Colonic mucosa (tissue), 4 donors: ENCODE measurements around the gene NARS2. TPM values are rescaled to one million over a fixed set of nuclear protein-coding genes. Genes with fewer than 3 reads are reported as not detected.

Experiments used
- DNase-seq: peaks from one replicate; pipeline ENCODE4 v3.0.0-alpha.2; 2020
- H3K27ac ChIP-seq: fragments of 200-600 bp; one replicate; pipeline ENCODE4 v1.8.0; 2021
- H3K27me3 ChIP-seq: fragments of 200-600 bp; one replicate; pipeline ENCODE4 v1.8.0; 2021
- H3K36me3 ChIP-seq: fragments of 200-600 bp; one replicate; pipeline ENCODE4 v1.8.0; 2021
- H3K4me1 ChIP-seq: fragments of 200-600 bp; one replicate; pipeline ENCODE4 v1.8.0; 2021; ENCODE audit warnings: mild to moderate bottlenecking
- H3K4me3 ChIP-seq: fragments of 200-600 bp; one replicate; pipeline ENCODE4 v1.8.0; 2021
- H3K9ac ChIP-seq, 2 donors: one replicate each; pipeline ENCODE4 v1.7.0; 2013; ENCODE audit warnings: control low read depth in 2 of 2, low read depth in 2 of 2, low read length in 2 of 2
- H3K9me3 ChIP-seq: fragments of 200-600 bp; one replicate; pipeline ENCODE4 v1.8.0; 2021
- intact Hi-C: fragments of 100-400 bp; cut with DNase I; formaldehyde crosslinking; loops from one replicate; pipeline ENCODE4 v1.14.1; 2022
- total RNA-seq, 2 donors: library from RNA; stranded (reverse); fragmentation: NEBNext Ultra II Directional in 1 of 2; extraction: Animal tissue kit (Norgen Biotek cat#: 25700) in 1 of 2; gene quantifications; one replicate each; pipeline ENCODE4 v1.2.1, GENCODE V29; 2021
- TF ChIP-seq, protein P1 (sequence below): fragments of 200-600 bp; IDR thresholded peaks from one replicate; pipeline ENCODE4 v1.8.0; 2022; ENCODE audit warnings: antibody characterized with exemption, mild to moderate bottlenecking
- donor health status: healthy.
- donor health status: DM: no; HTN: no; CAD: no.
- donor health status: DM: no; HTN: no; CAD: no.

The NARS2 gene
- total RNA-seq, 2 donors from 2014 or later: 15.0 to 23.7 TPM

DNA sequence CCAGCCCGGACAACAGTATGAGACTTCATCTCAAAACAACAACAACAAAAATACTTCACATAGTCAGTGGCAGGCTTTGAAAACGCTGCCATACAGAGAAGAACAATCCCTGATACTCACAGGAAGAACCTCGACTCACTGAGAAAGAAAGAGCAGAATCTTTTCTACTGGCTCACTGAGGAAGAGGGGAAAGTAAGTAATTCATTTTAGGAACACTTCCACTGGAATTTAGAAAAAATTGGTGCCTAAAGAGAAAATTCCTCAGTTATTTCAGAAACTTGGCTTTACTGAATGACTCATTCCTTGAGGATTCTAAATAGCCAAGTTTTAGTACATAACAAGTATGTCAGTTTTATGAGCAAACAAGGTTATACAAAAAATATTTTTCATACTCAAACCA lies 12.3 kb downstream of the NARS2 start:
- Histone ChIP-seq H3K4me1 (peaks cover 13% of the 10 kb centered on the region), H3K27ac (peak overlapping the region; percentile 9), H3K4me3 (no peak overlapping the region), H3K36me3 (no peaks in the 10 kb centered on the region), H3K9ac (no peak overlapping the region), H3K27me3 (no peaks in the 10 kb centered on the region), H3K9me3 (no peaks in the 10 kb centered on the region)
- intact Hi-C loops: no loop called here
- no peak for DNase-seq
- TF ChIP-seq, protein P1, sequence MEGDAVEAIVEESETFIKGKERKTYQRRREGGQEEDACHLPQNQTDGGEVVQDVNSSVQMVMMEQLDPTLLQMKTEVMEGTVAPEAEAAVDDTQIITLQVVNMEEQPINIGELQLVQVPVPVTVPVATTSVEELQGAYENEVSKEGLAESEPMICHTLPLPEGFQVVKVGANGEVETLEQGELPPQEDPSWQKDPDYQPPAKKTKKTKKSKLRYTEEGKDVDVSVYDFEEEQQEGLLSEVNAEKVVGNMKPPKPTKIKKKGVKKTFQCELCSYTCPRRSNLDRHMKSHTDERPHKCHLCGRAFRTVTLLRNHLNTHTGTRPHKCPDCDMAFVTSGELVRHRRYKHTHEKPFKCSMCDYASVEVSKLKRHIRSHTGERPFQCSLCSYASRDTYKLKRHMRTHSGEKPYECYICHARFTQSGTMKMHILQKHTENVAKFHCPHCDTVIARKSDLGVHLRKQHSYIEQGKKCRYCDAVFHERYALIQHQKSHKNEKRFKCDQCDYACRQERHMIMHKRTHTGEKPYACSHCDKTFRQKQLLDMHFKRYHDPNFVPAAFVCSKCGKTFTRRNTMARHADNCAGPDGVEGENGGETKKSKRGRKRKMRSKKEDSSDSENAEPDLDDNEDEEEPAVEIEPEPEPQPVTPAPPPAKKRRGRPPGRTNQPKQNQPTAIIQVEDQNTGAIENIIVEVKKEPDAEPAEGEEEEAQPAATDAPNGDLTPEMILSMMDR: no peak

GRCh38 chr11:78560826-78561484 lies 13.7 kb downstream of the NARS2 start:
- TF ChIP-seq, protein P1: no peak
- DNase-seq: peak; percentile 32
- Histone ChIP-seq H3K4me3 (no peak overlapping the region), H3K27me3 (no peaks in the 10 kb centered on the region), H3K9me3 (no peaks in the 10 kb centered on the region), H3K27ac (peak overlapping the region; percentile 9), H3K9ac (peak overlapping the region in 1 of 2 donors; percentile 40), H3K36me3 (no peaks in the 10 kb centered on the region), H3K4me1 (peaks cover 13% of the 10 kb centered on the region)
- intact Hi-C loops: no loop called here

- Histone ChIP-seq H3K36me3 (no peaks in the 10 kb centered on the region), H3K9me3 (no peaks in the 10 kb centered on the region), H3K9ac (peak overlapping the region in 1 of 2 donors; percentile 5), H3K4me1 (peaks cover 13% of the 10 kb centered on the region), H3K27ac (peak overlapping the region; percentile 9), H3K4me3 (no peak overlapping the region), H3K27me3 (no peaks in the 10 kb centered on the region)
- TF ChIP-seq, protein P1: no peak
- DNase-seq: no peak
- intact Hi-C loops: no loop called here
These were observed 14.5 kb downstream of the NARS2 start for GRCh38 chr11:78560153-78560552.

DNA sequence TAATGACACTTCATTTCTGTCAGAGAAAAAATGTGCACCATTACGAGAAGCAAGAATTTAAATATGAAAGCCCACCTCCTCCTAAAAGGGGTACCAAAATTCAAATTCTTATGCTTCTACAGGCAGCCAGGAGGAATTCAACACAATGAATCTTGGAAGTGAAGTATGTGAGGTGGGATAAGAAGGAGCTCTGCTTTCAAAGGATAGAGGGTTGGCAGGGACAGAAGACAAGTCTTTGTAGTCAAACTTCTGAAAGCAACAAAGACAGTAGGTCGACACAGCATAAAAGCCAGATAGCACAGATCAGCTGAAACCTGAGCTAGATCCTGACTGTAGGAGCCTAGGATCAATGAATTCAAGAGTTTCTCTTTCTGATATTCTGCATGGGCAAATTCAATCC lies 17.4 kb downstream of the NARS2 start:
- H3K36me3 ChIP-seq: no peaks in the 10 kb centered on the region
- no peak for DNase-seq

GRCh38 chr11:78555592-78555991 lies 19.1 kb downstream of the NARS2 start:
- Histone ChIP-seq H3K27ac (no peak overlapping the region), H3K4me1 (peaks cover 5% of the 10 kb centered on the region), H3K27me3 (no peaks in the 10 kb centered on the region), H3K4me3 (no peak overlapping the region), H3K9me3 (no peaks in the 10 kb centered on the region), H3K36me3 (no peaks in the 10 kb centered on the region), H3K9ac (no peak overlapping the region)
- TF ChIP-seq, protein P1: no peak
- DNase-seq: no peak
- intact Hi-C loops: no loop called here

More for the DNA sequence above, 17.4 kb downstream of the NARS2 start:
- Histone ChIP-seq H3K4me3 (no peak overlapping the region), H3K27ac (no peak overlapping the region), H3K9me3 (no peaks in the 10 kb centered on the region), H3K27me3 (no peaks in the 10 kb centered on the region), H3K9ac (no peak overlapping the region), H3K4me1 (peaks cover 13% of the 10 kb centered on the region)
- intact Hi-C loops: no loop called here
- TF ChIP-seq, protein P1: no peak
